ENCODE measurements around the gene PEX16.
A peak's percentile ranks its signal among the peaks of the same experiment; 100 is the strongest.

Gene PEX16

GRCh38 chr11:45917623-45918330 lies at the start of gene PEX16:
TSS of gene PEX16 (minus strand) at chr11:45917877. CDS start at chr11:45917811, 66 bp downstream.
- Mint-ChIP-seq H3K4me1 (ENCODE audit: low read depth) (peaks cover 26% of the 10 kb centered on the region), H3K27ac (peak within 1 kb of the TSS; percentile 96), H3K4me3 (peak within 1 kb of the TSS; percentile 98), H3K36me3 (ENCODE audit: low read depth) (peaks cover 15% of the 10 kb centered on the region), H3K9me3 (no peaks in the 10 kb centered on the region), H3K27me3 (ENCODE audit: low read depth) (peaks cover 7% of the 10 kb centered on the region)
- peak; percentile 98 for DNase-seq (ENCODE audit: low spot score)

DNA sequence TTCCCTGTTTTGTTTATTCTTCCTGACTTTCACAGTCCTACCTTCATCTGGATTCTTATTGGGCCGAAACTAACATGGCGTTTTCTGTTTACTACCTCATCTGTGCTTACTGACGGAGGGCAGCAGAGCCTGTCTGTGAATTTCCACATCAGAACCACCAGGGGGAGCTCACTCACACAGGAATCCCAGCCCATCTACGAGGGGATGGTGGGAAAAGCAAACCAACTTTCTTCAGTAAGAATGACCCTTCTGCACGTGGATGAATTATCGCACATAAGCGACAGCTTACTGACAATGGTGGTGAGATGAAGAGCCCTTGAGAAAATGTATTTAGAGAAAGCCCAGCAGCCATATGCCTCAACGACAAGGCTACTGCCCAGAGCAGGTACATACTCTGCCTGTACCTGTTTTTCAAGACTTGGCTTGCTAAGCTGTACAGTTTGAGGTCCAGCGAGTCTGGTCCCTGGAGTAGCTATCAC lies 47.3 kb upstream of the PEX16 start:
- H3K36me3 Mint-ChIP-seq (ENCODE audit: low read depth), result peaks cover 10% of the 10 kb centered on the region
- peak; percentile 31 for DNase-seq (ENCODE audit: low spot score)
- H3K4me3 Mint-ChIP-seq, result no peak overlapping the region
- H3K9me3 Mint-ChIP-seq, result no peaks in the 10 kb centered on the region
- H3K27ac Mint-ChIP-seq, result no peak overlapping the region
- peaks cover 6% of the 10 kb centered on the region for H3K4me1 Mint-ChIP-seq (ENCODE audit: low read depth)
- no peaks in the 10 kb centered on the region for H3K27me3 Mint-ChIP-seq (ENCODE audit: low read depth)

- H3K27me3 Mint-ChIP-seq (ENCODE audit: low read depth), result no peaks in the 10 kb centered on the region
- H3K36me3 Mint-ChIP-seq (ENCODE audit: low read depth), result peaks cover 7% of the 10 kb centered on the region
- no peak for DNase-seq (ENCODE audit: low spot score)
- no peak overlapping the region for H3K27ac Mint-ChIP-seq
- H3K4me3 Mint-ChIP-seq, result no peak overlapping the region
- no peaks in the 10 kb centered on the region for H3K9me3 Mint-ChIP-seq
- H3K4me1 Mint-ChIP-seq (ENCODE audit: low read depth), result peaks cover 8% of the 10 kb centered on the region
These were observed 44.1 kb upstream of the PEX16 start for GRCh38 chr11:45961751-45962240.

DNA sequence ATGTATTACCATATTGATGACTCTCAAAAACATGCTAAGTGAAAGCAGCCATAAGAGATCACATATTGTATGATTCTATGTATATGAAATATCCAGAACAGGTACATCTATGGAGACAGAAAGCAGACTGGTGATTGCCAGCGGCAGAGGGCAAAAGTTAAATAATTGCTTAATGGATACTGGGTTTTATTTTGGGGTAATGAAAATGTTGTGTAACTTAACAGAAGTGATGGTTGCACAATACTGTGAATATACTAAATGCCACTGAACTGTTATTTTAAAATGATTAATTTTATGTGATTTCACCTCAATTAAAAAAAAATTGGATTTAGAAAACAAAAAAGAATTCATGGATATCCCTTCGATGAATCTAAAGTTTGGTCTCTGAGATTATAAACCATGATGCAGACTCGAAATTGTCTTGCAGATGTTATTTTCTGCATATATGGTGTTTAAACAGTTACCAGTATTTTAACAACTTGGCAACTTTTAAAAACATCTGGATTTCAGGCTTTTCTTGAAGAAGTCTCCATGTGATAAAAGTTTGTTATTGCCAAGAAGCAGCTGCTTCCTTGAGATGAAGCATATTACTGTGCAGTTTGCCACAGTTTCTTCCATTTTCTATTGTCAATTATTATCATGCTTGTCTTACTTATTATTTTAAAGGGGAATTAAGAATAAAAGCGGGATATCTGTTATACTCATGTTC lies 42.9 kb upstream of the PEX16 start:
- H3K27me3 Mint-ChIP-seq (ENCODE audit: low read depth), result no peaks in the 10 kb centered on the region
- no peak for DNase-seq (ENCODE audit: low spot score)
- peaks cover 8% of the 10 kb centered on the region for H3K36me3 Mint-ChIP-seq (ENCODE audit: low read depth)
- H3K4me1 Mint-ChIP-seq (ENCODE audit: low read depth), result peaks cover 8% of the 10 kb centered on the region
- H3K9me3 Mint-ChIP-seq, result no peaks in the 10 kb centered on the region
- H3K4me3 Mint-ChIP-seq, result no peak overlapping the region
- H3K27ac Mint-ChIP-seq, result no peak overlapping the region

DNA sequence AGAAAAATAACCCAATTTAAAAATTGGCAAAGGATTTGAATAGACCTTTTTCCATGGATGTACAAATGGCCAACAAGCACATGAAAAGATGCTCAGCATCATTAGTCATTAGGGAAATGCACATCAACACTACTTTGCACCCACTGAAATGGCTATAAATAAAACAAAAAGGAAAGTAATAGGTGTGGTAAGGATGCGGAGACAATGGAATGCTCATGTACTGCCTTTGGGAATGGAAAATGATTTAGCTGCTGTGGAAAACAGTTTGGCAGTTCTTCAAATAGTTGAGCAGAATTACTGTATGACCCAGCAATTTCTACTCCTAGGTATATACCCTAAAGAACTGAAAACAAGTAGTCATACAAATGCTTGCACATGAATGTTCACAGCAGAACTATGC lies 42.2 kb upstream of the PEX16 start:
- Mint-ChIP-seq H3K27me3 (ENCODE audit: low read depth) (no peaks in the 10 kb centered on the region), H3K36me3 (ENCODE audit: low read depth) (peaks cover 13% of the 10 kb centered on the region), H3K4me1 (ENCODE audit: low read depth) (peaks cover 8% of the 10 kb centered on the region), H3K4me3 (no peak overlapping the region), H3K27ac (no peak overlapping the region), H3K9me3 (no peaks in the 10 kb centered on the region)
- DNase-seq (ENCODE audit: low spot score), result no peak

DNA sequence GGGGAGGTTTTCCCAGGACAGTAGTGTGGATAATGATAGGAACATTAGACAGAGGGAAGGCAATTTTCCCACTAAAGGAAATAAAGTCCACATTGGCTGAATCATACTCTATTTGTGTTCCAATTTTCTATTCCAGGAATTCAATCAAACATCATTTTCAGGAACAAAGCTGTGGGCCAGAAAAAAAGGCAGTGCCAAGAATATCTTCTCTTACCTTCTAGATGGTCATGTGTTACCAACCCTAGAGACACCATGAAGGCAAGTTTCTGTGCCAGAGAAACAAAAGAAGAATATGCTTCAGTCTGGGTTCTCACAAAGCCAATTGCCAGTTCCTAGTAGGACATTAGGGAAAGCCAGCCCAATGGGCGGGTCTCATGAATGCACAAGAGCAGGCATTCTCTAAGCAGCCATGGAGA lies 32.3 kb upstream of the PEX16 start:
- no peak for DNase-seq (ENCODE audit: low spot score)
- Mint-ChIP-seq H3K9me3 (no peaks in the 10 kb centered on the region), H3K36me3 (ENCODE audit: low read depth) (peaks cover 23% of the 10 kb centered on the region), H3K4me3 (no peak overlapping the region), H3K27ac (no peak overlapping the region), H3K4me1 (ENCODE audit: low read depth) (no peaks in the 10 kb centered on the region), H3K27me3 (ENCODE audit: low read depth) (no peaks in the 10 kb centered on the region)

DNA sequence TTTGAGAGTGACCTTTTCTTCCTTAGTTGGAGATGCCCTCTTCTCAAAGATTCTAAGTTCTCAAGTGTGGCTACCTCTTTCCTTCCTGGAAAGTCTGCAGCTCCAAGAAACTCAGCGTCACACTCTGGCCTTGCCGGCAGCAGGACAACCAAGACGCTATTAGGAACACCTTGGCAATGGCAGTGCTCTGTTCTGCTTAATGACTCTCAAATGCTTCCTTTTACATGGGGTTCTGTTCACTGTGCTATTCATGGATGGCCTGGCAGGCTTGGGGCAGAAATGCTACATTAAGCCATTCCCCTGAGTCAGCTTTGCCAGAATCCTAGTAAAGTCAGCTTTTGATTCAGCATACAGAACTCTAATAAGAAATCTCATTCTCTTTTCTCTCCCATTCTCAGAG lies 30.7 kb upstream of the PEX16 start:
- DNase-seq (ENCODE audit: low spot score), result no peak
- no peaks in the 10 kb centered on the region for H3K9me3 Mint-ChIP-seq
- peak overlapping the region; percentile 49 for H3K27ac Mint-ChIP-seq
- H3K36me3 Mint-ChIP-seq (ENCODE audit: low read depth), result peaks cover 25% of the 10 kb centered on the region
- no peaks in the 10 kb centered on the region for H3K4me1 Mint-ChIP-seq (ENCODE audit: low read depth)
- H3K4me3 Mint-ChIP-seq, result no peak overlapping the region
- no peaks in the 10 kb centered on the region for H3K27me3 Mint-ChIP-seq (ENCODE audit: low read depth)

GRCh38 chr11:45947885-45948284 lies 30.2 kb upstream of the PEX16 start:
- Mint-ChIP-seq H3K4me3 (no peak overlapping the region), H3K27ac (no peak overlapping the region), H3K4me1 (ENCODE audit: low read depth) (no peaks in the 10 kb centered on the region), H3K36me3 (ENCODE audit: low read depth) (peaks cover 24% of the 10 kb centered on the region), H3K27me3 (ENCODE audit: low read depth) (no peaks in the 10 kb centered on the region), H3K9me3 (no peaks in the 10 kb centered on the region)
- no peak for DNase-seq (ENCODE audit: low spot score)

DNA sequence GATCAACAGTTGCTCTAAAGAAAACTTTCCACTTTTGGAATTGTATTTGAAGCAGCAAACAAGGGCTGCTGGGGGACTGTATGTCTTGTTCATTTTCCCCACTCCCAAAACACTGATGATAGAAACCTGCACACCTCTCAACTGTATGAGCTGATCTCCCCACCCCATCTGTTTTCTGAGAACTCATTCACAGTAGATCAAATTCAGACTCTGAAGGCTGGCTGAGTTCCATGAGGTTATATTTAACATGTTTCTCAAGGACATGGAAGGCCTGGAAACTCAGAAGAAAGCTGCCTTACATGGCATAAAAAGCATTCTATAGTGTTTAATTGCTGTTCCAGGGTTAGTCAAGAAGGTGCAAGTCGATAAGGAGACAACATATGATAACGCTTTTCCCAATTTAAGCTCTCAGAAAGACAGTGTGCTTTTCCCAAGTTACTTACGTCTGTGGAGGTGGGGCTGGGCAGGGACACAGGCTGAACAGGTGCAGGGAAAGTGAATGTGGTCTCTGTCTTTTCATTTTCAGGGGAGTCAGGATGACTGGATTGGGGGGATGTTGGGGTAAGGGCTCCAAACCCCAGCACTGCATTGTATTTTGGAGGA lies 27.8 kb upstream of the PEX16 start:
- Mint-ChIP-seq H3K9me3 (no peaks in the 10 kb centered on the region), H3K36me3 (ENCODE audit: low read depth) (peaks cover 23% of the 10 kb centered on the region), H3K4me3 (no peak overlapping the region), H3K27ac (no peak overlapping the region), H3K27me3 (ENCODE audit: low read depth) (no peaks in the 10 kb centered on the region), H3K4me1 (ENCODE audit: low read depth) (no peaks in the 10 kb centered on the region)
- DNase-seq (ENCODE audit: low spot score), result no peak

- Mint-ChIP-seq H3K27me3 (ENCODE audit: low read depth) (no peaks in the 10 kb centered on the region), H3K27ac (no peak overlapping the region), H3K9me3 (no peaks in the 10 kb centered on the region), H3K36me3 (ENCODE audit: low read depth) (peaks cover 20% of the 10 kb centered on the region), H3K4me1 (ENCODE audit: low read depth) (no peaks in the 10 kb centered on the region), H3K4me3 (no peak overlapping the region)
- no peak for DNase-seq (ENCODE audit: low spot score)
These were observed 24.7 kb upstream of the PEX16 start for GRCh38 chr11:45942381-45942780.

DNA sequence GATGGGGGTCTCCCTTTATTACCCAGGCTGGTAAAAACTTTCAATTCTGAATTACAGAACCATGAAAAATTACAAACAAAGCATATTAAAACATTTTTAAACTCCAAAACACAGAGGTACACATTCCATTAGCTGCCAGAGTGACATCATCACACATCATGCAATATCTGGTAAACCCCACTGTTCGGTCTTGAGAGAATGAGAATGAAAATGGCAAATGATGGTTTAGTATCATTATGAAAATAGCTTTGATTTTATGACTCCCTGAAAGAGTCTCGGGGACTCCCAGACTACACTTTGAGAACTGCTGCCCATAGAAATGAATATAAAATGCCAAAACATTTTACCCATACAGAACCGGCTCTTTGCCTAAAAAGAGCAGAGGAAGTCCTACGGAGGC lies 23.6 kb upstream of the PEX16 start:
- Mint-ChIP-seq H3K27me3 (ENCODE audit: low read depth) (no peaks in the 10 kb centered on the region), H3K36me3 (ENCODE audit: low read depth) (peaks cover 20% of the 10 kb centered on the region), H3K27ac (peak overlapping the region; percentile 27), H3K9me3 (no peaks in the 10 kb centered on the region), H3K4me1 (ENCODE audit: low read depth) (no peaks in the 10 kb centered on the region), H3K4me3 (no peak overlapping the region)
- no peak for DNase-seq (ENCODE audit: low spot score)

DNA sequence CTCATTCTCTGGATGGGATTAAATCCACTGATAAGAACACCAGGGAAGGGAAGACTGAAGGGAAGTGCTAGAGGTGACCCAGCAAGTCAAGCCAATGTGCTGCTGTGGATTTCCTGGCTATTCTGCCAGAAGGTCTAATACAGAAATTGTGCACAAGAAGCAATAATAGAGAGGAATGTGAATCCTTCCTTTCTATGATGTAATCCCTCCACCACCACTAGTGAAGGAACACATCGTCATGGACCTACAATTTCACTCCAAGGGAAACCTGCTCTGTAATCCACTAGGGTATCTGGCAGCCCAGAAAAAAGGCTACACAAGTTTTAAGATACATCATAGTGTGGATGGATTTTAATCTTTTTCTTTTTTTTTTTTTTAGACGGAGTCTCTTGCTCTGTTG lies 22.2 kb upstream of the PEX16 start:
- Mint-ChIP-seq H3K27ac (peak overlapping the region; percentile 26), H3K27me3 (ENCODE audit: low read depth) (no peaks in the 10 kb centered on the region), H3K4me1 (ENCODE audit: low read depth) (no peaks in the 10 kb centered on the region), H3K9me3 (no peaks in the 10 kb centered on the region), H3K4me3 (no peak overlapping the region), H3K36me3 (ENCODE audit: low read depth) (peaks cover 13% of the 10 kb centered on the region)
- DNase-seq (ENCODE audit: low spot score), result no peak

DNA sequence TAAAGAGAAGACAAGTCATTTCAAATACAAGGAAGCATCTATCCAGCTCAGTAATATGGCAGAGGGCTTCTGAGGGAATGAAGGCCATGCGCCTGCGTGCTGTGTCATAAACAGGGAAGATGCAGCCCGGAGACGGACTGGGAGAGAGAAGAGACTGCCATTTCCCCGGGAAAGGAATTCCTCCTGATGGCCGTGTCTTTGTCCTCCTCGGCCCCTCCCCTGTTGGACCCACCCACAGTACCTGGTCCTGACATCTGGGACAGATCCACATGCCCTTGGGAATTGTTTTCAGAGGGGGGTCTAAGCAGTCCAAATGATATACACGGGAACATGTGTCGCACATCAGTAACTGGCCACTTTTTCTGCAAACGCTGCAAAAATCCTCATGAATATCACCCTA lies 20.2 kb upstream of the PEX16 start:
- Mint-ChIP-seq H3K36me3 (ENCODE audit: low read depth) (peaks cover 15% of the 10 kb centered on the region), H3K27ac (no peak overlapping the region), H3K27me3 (ENCODE audit: low read depth) (no peaks in the 10 kb centered on the region), H3K4me1 (ENCODE audit: low read depth) (no peaks in the 10 kb centered on the region), H3K9me3 (no peaks in the 10 kb centered on the region), H3K4me3 (no peak overlapping the region)
- DNase-seq (ENCODE audit: low spot score), result no peak

DNA sequence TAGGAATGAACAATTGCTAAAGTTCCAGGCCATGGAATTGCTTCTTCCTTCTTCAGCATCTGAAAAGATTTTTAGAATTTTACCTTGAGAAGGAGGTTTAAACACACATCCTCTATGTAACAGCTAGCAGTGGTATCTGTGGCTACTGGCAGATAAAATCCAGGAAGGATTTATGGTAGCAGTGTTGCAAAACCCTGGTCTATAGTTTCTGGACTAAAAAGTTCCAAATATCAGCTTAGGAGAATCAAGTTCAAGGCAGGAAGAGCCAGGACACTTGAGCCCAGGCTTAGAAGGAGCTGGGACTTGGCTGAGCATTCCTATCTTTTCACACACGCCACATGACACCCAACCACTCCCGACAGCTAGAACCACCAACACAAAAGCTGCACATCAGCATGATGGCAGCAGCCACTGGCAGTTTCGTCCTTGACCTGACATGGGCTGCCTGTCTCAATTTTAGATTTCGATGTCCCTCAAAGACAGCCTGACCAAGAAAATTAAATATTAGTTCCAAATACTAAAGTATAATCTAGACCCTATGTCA lies 18.9 kb upstream of the PEX16 start:
- Mint-ChIP-seq H3K9me3 (no peaks in the 10 kb centered on the region), H3K27ac (no peak overlapping the region), H3K36me3 (ENCODE audit: low read depth) (peaks cover 19% of the 10 kb centered on the region), H3K27me3 (ENCODE audit: low read depth) (no peaks in the 10 kb centered on the region), H3K4me3 (no peak overlapping the region), H3K4me1 (ENCODE audit: low read depth) (no peaks in the 10 kb centered on the region)
- DNase-seq (ENCODE audit: low spot score), result no peak

All from T-helper 2 cell treated with Interferon-gamma antibody and Interleukin-4, amounts not matched to agents 5 μg/mL and 100 μg/mL, for 36 hours (primary cell).